Retinal pigment epithelial cell (primary cell): ENCODE measurements around the gene KATNB1.

Experiments used
- DNase-seq: peaks from one replicate; pipeline ENCODE4 v3.0.0-alpha.2; 2010; ENCODE audit warnings: low read depth
- H3K4me3 ChIP-seq: 2 replicates; pipeline ENCODE4 v1.5.1; 2011; ENCODE audit warnings: mild to moderate bottlenecking, low read length, control low read depth, moderate library complexity
- TF ChIP-seq, protein P1 (sequence below): conservative IDR thresholded peaks from 2 replicates; pipeline ENCODE4 v1.5.1; 2011; ENCODE audit warnings: low read depth, low read length, control low read depth, inconsistent platforms

The KATNB1 gene

DNA sequence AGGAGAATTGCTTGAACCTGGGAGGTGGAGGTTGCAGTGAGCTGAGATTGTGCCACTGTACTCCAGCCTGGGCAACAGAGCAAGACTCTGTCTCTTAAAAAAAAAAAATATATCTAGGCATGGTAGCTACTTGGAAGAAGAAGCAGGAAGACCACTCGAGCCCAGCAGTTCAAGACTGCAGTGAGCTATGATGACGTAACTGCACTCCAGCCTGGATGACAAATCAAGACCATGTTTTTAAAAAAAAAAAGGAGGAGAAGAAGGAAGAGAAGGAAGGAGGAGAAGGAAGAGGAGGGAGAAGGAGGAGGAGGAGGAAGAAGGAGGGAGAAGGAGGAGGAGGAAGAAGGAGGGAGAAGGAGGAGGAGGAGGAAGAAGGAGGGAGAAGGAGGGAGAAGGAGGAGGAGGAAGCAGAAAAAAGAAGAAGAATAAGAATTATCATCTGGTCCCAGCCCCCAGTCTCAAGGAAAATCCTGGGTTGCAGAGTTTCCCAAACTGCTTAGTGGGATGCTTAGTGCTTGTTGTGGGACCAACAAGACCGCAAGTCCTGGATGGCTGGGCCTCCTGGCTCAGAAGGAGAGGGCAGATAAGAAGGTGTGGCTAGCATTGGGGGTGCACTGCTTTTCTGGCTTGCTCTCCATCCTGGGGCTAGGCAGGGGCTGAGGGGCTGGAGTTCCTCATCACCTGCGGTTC is 44.6 kb upstream of the KATNB1 start:
- TF ChIP-seq, protein P1, sequence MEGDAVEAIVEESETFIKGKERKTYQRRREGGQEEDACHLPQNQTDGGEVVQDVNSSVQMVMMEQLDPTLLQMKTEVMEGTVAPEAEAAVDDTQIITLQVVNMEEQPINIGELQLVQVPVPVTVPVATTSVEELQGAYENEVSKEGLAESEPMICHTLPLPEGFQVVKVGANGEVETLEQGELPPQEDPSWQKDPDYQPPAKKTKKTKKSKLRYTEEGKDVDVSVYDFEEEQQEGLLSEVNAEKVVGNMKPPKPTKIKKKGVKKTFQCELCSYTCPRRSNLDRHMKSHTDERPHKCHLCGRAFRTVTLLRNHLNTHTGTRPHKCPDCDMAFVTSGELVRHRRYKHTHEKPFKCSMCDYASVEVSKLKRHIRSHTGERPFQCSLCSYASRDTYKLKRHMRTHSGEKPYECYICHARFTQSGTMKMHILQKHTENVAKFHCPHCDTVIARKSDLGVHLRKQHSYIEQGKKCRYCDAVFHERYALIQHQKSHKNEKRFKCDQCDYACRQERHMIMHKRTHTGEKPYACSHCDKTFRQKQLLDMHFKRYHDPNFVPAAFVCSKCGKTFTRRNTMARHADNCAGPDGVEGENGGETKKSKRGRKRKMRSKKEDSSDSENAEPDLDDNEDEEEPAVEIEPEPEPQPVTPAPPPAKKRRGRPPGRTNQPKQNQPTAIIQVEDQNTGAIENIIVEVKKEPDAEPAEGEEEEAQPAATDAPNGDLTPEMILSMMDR = no peak
- DNase-seq = no peak
- no peak overlapping the region for H3K4me3 ChIP-seq

GRCh38 chr16:57692636-57693035 is 42.9 kb upstream of the KATNB1 start:
- DNase-seq = no peak
- TF ChIP-seq, protein P1 = no peak
- no peak overlapping the region for H3K4me3 ChIP-seq

DNA sequence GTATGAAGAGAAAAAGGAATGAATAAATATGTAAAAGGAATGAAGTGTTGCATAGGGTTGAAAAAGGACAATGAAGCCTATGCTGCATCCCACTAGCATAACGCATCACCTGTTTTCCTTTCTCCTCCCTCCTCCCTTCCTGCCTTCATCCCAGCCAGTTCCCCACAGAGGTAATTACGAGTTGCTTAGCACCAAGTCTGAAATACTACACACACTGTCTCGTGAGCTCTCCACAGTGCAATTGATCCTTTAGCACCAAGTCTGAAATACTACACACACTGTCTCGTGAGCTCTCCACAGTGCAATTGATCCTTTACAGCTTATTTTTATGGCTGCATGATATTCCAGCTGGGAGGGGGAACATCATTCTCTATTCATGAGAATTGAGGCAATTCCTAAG is 42.0 kb upstream of the KATNB1 start:
- TF ChIP-seq, protein P1 = no peak
- no peak for DNase-seq
- no peak overlapping the region for H3K4me3 ChIP-seq

- no peak for DNase-seq
- no peak overlapping the region for H3K4me3 ChIP-seq
- TF ChIP-seq, protein P1 = no peak
Measured at GRCh38 chr16:57694231-57694724, 41.3 kb upstream of the KATNB1 start.

DNA sequence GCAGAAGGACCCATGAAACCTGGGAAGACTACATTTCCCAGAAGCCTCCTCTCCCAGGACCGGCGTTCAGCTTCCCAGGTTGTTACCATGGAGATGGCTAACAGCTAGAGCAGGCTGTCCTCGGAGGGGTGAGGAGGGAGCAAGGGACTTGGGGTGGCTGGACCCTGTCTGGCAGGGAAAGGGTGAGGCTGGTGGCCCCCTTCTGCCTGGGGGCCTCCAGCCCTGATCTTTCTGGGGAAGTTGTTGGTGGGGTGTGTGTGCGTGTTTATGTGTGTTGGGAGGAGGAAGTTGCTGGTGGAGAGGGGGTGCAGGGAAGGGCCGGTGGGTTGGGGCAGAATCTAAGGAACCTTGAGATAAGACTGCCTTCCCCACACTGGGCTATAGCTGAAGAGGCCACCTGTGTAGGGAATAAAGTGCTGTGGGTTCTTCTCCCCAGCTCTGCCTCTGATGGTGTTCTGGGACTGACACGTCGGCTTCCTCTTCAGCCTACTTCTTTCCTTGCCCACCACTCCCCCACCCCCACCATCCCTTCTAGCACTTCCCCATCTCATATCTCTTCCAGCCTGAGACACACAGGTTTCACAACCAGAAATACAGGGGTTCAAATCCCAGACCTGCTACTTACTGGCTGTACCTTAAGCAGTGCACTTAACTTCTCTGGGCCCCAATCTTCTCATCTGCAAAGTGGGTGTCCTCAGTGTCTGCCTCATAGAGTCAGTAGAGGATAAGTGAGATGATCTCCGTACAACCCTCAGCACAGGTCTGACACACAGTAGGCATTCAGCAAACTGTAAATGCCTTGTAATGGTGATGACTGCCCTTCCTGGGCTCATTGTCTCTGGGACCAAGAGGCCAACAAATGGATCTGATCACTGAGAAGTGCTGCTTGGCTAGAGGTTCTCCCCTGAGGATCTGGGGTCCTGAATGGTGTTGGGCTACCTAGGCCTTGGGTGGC is 40.6 kb upstream of the KATNB1 start, which contains the start of gene DRC7:
DRC7 (plus strand) TSS at position 82 of the 955 bp plus-strand sequence. CDS start 3,144 bp downstream, outside the sequence.
- no peak for DNase-seq
- H3K4me3 ChIP-seq = peak within 1 kb of the TSS; percentile 41
- TF ChIP-seq, protein P1 = no peak

- no peak for DNase-seq
- no peak overlapping the region for H3K4me3 ChIP-seq
- TF ChIP-seq, protein P1 = no peak
Measured at GRCh38 chr16:57695680-57696069, 39.9 kb upstream of the KATNB1 start.
